PC-3 (cell line): ENCODE data around the gene CASP1.

Experiments
- CTCF ChIP-seq: fragments of 300-600 bp; sonication (generic); conservative IDR thresholded peaks from 2 replicates; pipeline ENCODE4 v1.5.1; 2017; ENCODE audit warnings: antibody characterized with exemption, low read depth, mild to moderate bottlenecking, low read length
- EZH2 ChIP-seq: fragments of 300-600 bp; sonication (generic); IDR thresholded peaks from one replicate; pipeline ENCODE4 v1.6.1; 2017; ENCODE audit warnings: antibody characterized with exemption, mild to moderate bottlenecking, low read length; ENCODE audit not compliant: unreplicated experiment

DNA sequence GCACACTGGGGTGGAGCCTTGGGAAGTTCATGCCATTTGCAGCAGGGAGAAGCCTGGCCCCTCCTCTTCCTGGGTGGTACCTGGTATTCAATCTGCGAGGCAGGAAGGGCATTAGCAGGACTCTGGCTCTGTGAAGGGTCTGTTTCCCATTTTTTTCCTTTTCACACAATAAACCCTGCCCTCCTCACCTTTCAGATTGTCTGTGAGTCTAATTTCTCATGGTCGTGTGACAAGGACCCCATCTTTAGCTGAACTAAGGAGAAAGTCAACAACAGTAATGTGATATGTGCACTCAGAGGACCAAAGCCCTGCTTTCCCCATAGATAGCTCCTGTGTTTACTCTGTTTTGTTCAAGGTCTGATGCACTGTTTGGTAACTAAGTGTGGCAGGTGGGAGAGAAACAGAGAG, 39.9 kb downstream of the CASP1 start:
- no peak for TF ChIP-seq EZH2
- TF ChIP-seq CTCF: no peak
